ENCODE results near the gene WDR86.

WDR86 gene

GRCh38 chr7:151409667-151410404 is at the start of gene WDR86:
WDR86 (minus strand) TSS chr7:151410038; CDS start chr7:151409589, 449 bp downstream.
- DNase-seq, result no peak

- no peak for DNase-seq
These were observed 47.7 kb upstream of the WDR86 start for GRCh38 chr7:151457534-151457933.

GRCh38 chr7:151456782-151457181 is 46.9 kb upstream of the WDR86 start:
- no peak for DNase-seq

GRCh38 chr7:151456276-151456675 is 46.4 kb upstream of the WDR86 start:
- no peak for DNase-seq

GRCh38 chr7:151455690-151456089 is 45.9 kb upstream of the WDR86 start:
- DNase-seq, result no peak

GRCh38 chr7:151454932-151455530 is 45.2 kb upstream of the WDR86 start:
- no peak for DNase-seq

- DNase-seq, result no peak
These were observed 44.5 kb upstream of the WDR86 start for GRCh38 chr7:151454305-151454704.

GRCh38 chr7:151453326-151453791 is 43.5 kb upstream of the WDR86 start:
- DNase-seq, result no peak

GRCh38 chr7:151452680-151453325 is 43.0 kb upstream of the WDR86 start:
- no peak for DNase-seq

- DNase-seq, result no peak
These were observed 42.1 kb upstream of the WDR86 start for GRCh38 chr7:151451626-151452571.

- no peak for DNase-seq
These were observed 41.3 kb upstream of the WDR86 start for GRCh38 chr7:151451156-151451555.

- DNase-seq, result no peak
These were observed 40.2 kb upstream of the WDR86 start for GRCh38 chr7:151449990-151450389.

- DNase-seq, result peak; percentile 69
These were observed 38.7 kb upstream of the WDR86 start for GRCh38 chr7:151448261-151449252.

GRCh38 chr7:151447901-151448260 is 38.0 kb upstream of the WDR86 start:
- DNase-seq, result no peak

- no peak for DNase-seq
These were observed 37.5 kb upstream of the WDR86 start for GRCh38 chr7:151447312-151447711.

GRCh38 chr7:151446412-151446811 is 36.6 kb upstream of the WDR86 start:
- no peak for DNase-seq

- DNase-seq, result no peak
These were observed 34.8 kb upstream of the WDR86 start for GRCh38 chr7:151444632-151445031.

GRCh38 chr7:151442776-151443496 is 33.1 kb upstream of the WDR86 start:
- no peak for DNase-seq

- no peak for DNase-seq
These were observed 31.1 kb upstream of the WDR86 start for GRCh38 chr7:151440799-151441445.
